Activated B cell treated with CpG ODN at 0.5 μM for 24 hours (primary cell): ENCODE results near the gene ANKRD40. TPM values are rescaled to one million over a fixed set of nuclear protein-coding genes. Genes with fewer than 3 reads are reported as not detected.

Experiments
- ATAC-seq: fragments of 200-7000 bp; cut with Tn5 transposase; one replicate; pipeline ENCODE4 v1.10.0; 2021; ENCODE audit warnings: low read depth, mild to moderate bottlenecking, moderate library complexity
- CTCF ChIA-PET: fragments of 350-600 bp; sonication (Branson Sonifier 250); formaldehyde crosslinking; loops from one replicate; lab custom pipeline; 2021; ENCODE audit warnings: antibody characterized with exemption; lab: Charles Lee
- POLR2A ChIA-PET: fragments of 350-600 bp; sonication (Branson Sonifier 250); formaldehyde crosslinking; loops from one replicate; lab custom pipeline; 2021; ENCODE audit warnings: antibody characterized with exemption; lab: Charles Lee
- DNase-seq: peaks from one replicate; pipeline ENCODE4 v3.0.0; 2022
- H3K27ac Mint-ChIP-seq: one replicate; pipeline ENCODE4 v1.8.0; 2020; ENCODE audit warnings: mixed read lengths
- H3K27me3 Mint-ChIP-seq: one replicate; pipeline ENCODE4 v1.8.0; 2021; ENCODE audit warnings: mixed read lengths
- H3K36me3 Mint-ChIP-seq: one replicate; pipeline ENCODE4 v1.8.0; 2021; ENCODE audit warnings: low read depth, mixed read lengths
- H3K4me1 Mint-ChIP-seq: one replicate; pipeline ENCODE4 v1.8.0; 2021; ENCODE audit warnings: mixed read lengths
- H3K4me3 Mint-ChIP-seq: one replicate; pipeline ENCODE4 v1.8.0; 2020; ENCODE audit warnings: mild to moderate bottlenecking, mixed read lengths
- H3K9me3 Mint-ChIP-seq: one replicate; pipeline ENCODE4 v1.8.0; 2020; ENCODE audit warnings: mixed read lengths
- intact Hi-C: fragments of 100-400 bp; cut with micrococcal nuclease; formaldehyde crosslinking; loops from one replicate; pipeline ENCODE4 v1.15.1; 2024
- total RNA-seq: library from RNA; stranded (reverse); gene quantifications from 2 replicates; pipeline ENCODE4 v1.2.3, GENCODE V29; 2022
- TF ChIP-seq, protein P1 (sequence below): fragments of 200-600 bp; IDR thresholded peaks from one replicate; pipeline ENCODE4 v1.8.0; 2022; ENCODE audit warnings: antibody characterized with exemption, mild to moderate bottlenecking

ANKRD40 gene
- total RNA-seq, 1 donor from 2014 or later = 39.0 TPM

DNA sequence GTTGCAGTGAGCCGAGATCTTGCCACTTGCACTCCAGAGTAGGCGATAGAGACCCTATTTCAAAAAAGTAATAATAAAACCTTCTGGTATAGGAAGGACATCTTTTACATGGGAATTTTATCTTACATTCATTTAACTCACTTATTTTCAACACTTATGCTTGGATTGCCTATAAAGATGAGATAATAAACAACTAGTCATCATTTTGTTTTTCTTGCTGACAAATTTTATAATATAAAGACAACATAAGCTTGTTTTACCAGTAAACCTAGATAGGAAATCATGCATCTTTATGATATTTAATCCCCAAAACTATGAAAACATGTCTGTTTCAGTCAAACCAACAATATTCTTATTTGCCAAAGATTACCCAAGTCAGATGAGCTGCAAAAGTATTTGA, 56.1 kb downstream of the ANKRD40 start:
- intact Hi-C loops = no loop called here
- Mint-ChIP-seq H3K36me3 (no peaks in the 10 kb centered on the region), H3K4me1 (no peaks in the 10 kb centered on the region), H3K27ac (no peak overlapping the region), H3K4me3 (no peak overlapping the region), H3K9me3 (peaks cover 2% of the 10 kb centered on the region), H3K27me3 (peaks cover 6% of the 10 kb centered on the region)
- ATAC-seq (no peak), DNase-seq (no peak)
- TF ChIP-seq, protein P1, sequence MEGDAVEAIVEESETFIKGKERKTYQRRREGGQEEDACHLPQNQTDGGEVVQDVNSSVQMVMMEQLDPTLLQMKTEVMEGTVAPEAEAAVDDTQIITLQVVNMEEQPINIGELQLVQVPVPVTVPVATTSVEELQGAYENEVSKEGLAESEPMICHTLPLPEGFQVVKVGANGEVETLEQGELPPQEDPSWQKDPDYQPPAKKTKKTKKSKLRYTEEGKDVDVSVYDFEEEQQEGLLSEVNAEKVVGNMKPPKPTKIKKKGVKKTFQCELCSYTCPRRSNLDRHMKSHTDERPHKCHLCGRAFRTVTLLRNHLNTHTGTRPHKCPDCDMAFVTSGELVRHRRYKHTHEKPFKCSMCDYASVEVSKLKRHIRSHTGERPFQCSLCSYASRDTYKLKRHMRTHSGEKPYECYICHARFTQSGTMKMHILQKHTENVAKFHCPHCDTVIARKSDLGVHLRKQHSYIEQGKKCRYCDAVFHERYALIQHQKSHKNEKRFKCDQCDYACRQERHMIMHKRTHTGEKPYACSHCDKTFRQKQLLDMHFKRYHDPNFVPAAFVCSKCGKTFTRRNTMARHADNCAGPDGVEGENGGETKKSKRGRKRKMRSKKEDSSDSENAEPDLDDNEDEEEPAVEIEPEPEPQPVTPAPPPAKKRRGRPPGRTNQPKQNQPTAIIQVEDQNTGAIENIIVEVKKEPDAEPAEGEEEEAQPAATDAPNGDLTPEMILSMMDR = no peak
- POLR2A ChIA-PET = interaction anchor here (0.7 kb wide), 1 partner anchor 62 kb away, joined by 3 read pairs; no protein-coding TSS in a partner anchor
- CTCF ChIA-PET = no interaction called here

DNA sequence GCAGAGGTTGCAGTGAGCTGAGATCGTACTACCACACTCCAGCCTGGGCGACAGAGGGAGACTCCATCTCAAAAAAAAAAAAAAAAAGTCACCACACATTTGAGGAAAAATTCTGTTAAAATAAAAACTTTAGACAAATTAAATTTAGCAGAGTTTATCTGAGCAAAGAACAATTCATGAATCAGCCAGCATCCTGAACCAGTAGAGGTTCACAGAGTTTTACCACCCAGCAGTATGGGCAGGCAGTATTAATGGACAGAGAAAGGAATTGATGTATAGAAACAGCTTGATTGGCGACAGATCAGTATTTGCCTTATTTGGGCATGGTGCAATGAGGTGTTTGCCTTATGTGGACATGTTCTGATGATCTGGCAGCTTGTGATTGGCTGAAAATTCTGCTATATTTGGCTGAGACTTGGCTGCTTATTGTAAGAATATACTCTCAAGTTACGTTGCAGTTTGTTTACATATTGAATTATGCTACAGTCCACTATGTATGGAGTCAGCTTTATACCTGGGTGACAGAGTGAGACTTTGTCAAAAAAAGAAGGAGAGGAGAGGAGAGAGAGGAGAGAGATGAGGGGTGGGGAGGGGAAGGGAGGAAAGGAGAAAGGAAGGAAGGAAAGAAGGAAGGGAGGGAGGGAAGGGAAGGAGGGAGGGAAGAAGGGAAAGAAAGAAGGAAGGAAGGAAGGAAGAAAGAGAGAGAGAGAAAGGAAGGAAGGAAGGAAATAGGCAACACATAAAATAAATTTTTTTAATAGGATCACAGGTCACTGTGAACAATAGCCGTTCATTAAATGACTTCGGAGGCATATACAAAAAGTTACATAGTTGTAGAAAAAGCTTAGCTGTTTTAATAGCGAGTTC, 58.4 kb downstream of the ANKRD40 start:
- ATAC-seq = no peak
- ChIA-PET POLR2A (interaction anchor here (0.7 kb wide), 1 partner anchor 53 kb away, joined by 8 read pairs; no protein-coding TSS in a partner anchor), CTCF (no interaction called here)
- TF ChIP-seq, protein P1 = no peak
- Mint-ChIP-seq H3K4me3 (no peak overlapping the region), H3K4me1 (no peaks in the 10 kb centered on the region), H3K27ac (no peak overlapping the region), H3K36me3 (no peaks in the 10 kb centered on the region), H3K27me3 (peaks cover 10% of the 10 kb centered on the region), H3K9me3 (peaks cover 2% of the 10 kb centered on the region)
- no peak for DNase-seq
- intact Hi-C loops = no loop called here

DNA sequence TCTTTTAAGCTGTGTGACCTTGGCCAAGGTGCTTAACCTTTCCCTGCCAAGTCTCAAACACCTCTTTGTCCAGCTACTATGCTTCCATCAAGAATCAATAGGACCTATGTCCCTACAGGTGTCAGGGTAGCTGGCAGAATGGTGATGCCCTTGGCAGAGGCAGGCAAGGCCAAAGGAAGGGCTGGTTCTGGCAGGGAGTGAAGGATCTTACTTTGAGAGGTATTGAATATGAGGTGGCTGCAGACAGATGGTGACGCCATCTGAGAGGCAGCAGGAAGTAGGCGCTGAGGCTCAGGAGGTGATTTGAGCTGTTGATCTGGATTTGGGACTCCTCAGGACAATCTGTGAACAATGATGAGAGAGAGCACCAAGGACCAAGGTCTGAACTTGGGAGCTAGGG, 60.5 kb downstream of the ANKRD40 start:
- intact Hi-C loops = no loop called here
- H3K27me3 Mint-ChIP-seq = peaks cover 17% of the 10 kb centered on the region
- H3K4me1 Mint-ChIP-seq = no peaks in the 10 kb centered on the region
- POLR2A ChIA-PET = no interaction called here
- no peak overlapping the region for H3K27ac Mint-ChIP-seq
- no peak for ATAC-seq
- TF ChIP-seq, protein P1 = no peak
- CTCF ChIA-PET = no interaction called here
- H3K36me3 Mint-ChIP-seq = no peaks in the 10 kb centered on the region
- H3K9me3 Mint-ChIP-seq = peaks cover 2% of the 10 kb centered on the region
- H3K4me3 Mint-ChIP-seq = no peak overlapping the region
- no peak for DNase-seq

DNA sequence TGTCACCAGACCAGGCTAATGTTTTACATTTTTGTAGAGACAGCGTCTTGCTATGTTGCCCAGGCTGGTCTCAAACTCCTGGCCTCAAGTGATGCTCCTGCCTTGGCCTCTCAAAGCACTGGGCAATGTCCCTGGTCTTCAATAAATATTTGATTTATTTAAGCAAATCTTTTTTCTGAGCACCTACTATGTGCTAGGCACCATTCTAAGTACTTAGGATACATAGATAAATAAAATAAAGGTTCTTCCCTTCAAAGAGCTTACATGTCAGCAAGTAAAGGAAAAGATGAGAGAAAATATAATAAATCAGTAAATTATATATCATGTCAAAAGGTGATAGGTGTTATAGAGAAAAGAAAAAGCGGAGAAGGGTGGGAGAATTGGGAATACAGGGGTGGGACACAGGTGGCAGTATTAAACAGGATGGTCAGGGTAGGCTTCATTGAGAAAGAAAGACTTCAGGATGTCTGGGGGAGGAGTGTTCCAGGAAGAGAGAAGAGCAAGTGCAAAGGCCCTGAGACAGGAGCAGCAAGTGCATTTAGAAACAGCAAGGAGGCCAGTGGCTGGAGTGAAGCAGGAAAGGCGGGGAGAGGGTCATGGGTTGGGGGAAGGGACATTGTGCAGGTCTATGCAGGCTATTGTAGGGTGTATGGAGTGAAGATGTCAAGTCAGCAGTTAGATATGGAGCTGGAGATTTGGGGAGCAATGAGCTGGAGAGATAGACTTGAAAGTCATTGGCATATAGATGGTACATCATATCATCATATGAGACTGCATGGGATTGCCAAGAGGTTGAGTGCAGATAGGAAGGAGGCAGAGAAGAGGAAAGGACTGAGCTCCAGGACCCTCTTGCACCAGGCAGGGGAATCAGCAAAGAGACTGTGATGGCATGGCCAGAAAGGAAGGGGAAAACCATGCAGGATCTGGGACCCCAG, 61.7 kb downstream of the ANKRD40 start:
- intact Hi-C loops = no loop called here
- H3K4me3 Mint-ChIP-seq = no peak overlapping the region
- ChIA-PET CTCF (interaction anchor here (0.6 kb wide), 1 partner anchor 1606 kb away, joined by 5 read pairs; no protein-coding TSS in a partner anchor), POLR2A (no interaction called here)
- peaks cover 17% of the 10 kb centered on the region for H3K27me3 Mint-ChIP-seq
- H3K27ac Mint-ChIP-seq = no peak overlapping the region
- H3K9me3 Mint-ChIP-seq = peaks cover 2% of the 10 kb centered on the region
- TF ChIP-seq, protein P1 = no peak
- ATAC-seq = no peak
- H3K36me3 Mint-ChIP-seq = no peaks in the 10 kb centered on the region
- H3K4me1 Mint-ChIP-seq = no peaks in the 10 kb centered on the region
- no peak for DNase-seq

Other genes starting within 250 kb of the ANKRD40 start
- gene CHAD, start 239.0 kb downstream of the ANKRD40 start, total RNA-seq = 0.34 and 0.42 TPM in 2 replicates
- gene RSAD1, start 229.1 kb downstream of the ANKRD40 start, total RNA-seq = 36.2 and 42.2 TPM in 2 replicates
- 2.1 and 2.3 TPM in 2 replicates for gene MYCBPAP, start 199.5 kb downstream of the ANKRD40 start, total RNA-seq
- gene EPN3, start 175.2 kb downstream of the ANKRD40 start, total RNA-seq = not detected in 2 replicates
- gene SPATA20, start 160.7 kb downstream of the ANKRD40 start, total RNA-seq = 45.6 and 52.3 TPM in 2 replicates
- 0.07 TPM in 1 of 2 replicates, not detected in the other for gene CACNA1G, start 147.2 kb downstream of the ANKRD40 start, total RNA-seq
- gene ABCC3, start 73.0 kb downstream of the ANKRD40 start, total RNA-seq = 0.20 and 0.88 TPM in 2 replicates
- gene LUC7L3, start 11.7 kb upstream of the ANKRD40 start, total RNA-seq = 158 and 162 TPM in 2 replicates
- 0.42 TPM in 1 of 2 replicates, not detected in the other for gene ANKRD40CL, start 59.6 kb upstream of the ANKRD40 start, total RNA-seq
- not detected in 2 replicates for gene WFIKKN2, start 127.7 kb upstream of the ANKRD40 start, total RNA-seq
- 18.8 and 20.4 TPM in 2 replicates for gene TOB1, start 158.4 kb upstream of the ANKRD40 start, total RNA-seq